Measurements from ENCODE around the gene TMEM200C.

Gene TMEM200C

GRCh38 chr18:5939801-5940667 lies 44.7 kb upstream of the TMEM200C start:
- no peak overlapping the region for H3K9ac ChIP-seq
- no peak for TF ChIP-seq CTCF (IDR thresholded peaks at IDR 0.05)
- H3K4me3 ChIP-seq (ENCODE audit: low read depth, low read length), result no peak overlapping the region

GRCh38 chr18:5937795-5938194 lies 42.5 kb upstream of the TMEM200C start:
- Histone ChIP-seq H3K36me3 (ENCODE audit: control insufficient read depth, insufficient read depth, low read length) (no peaks in the 10 kb centered on the region), H3K9ac (no peak overlapping the region), H3K27me3 (ENCODE audit: control insufficient read depth, insufficient read depth, low read length) (no peaks in the 10 kb centered on the region), H3K79me2 (no peaks in the 10 kb centered on the region), H3K4me3 (ENCODE audit: low read depth, low read length) (no peak overlapping the region), H2AFZ (no peak overlapping the region), H3K4me2 (ENCODE audit: low read length) (no peak overlapping the region), H3K27ac (no peak overlapping the region), H3K9me3 (ENCODE audit: control insufficient read depth, low read length) (no peaks in the 10 kb centered on the region), H3K4me1 (no peaks in the 10 kb centered on the region)
- TF ChIP-seq CTCF (IDR thresholded peaks at IDR 0.05), result no peak

More at GRCh38 chr18:5939801-5940667, 44.7 kb upstream of the TMEM200C start:
- Histone ChIP-seq H3K9me3 (ENCODE audit: control insufficient read depth, low read length) (no peaks in the 10 kb centered on the region), H2AFZ (no peak overlapping the region), H3K27me3 (ENCODE audit: control insufficient read depth, insufficient read depth, low read length) (no peaks in the 10 kb centered on the region), H3K79me2 (no peaks in the 10 kb centered on the region), H3K27ac (no peak overlapping the region), H3K4me2 (ENCODE audit: low read length) (no peak overlapping the region), H3K4me1 (no peaks in the 10 kb centered on the region), H3K36me3 (ENCODE audit: control insufficient read depth, insufficient read depth, low read length) (no peaks in the 10 kb centered on the region)

GRCh38 chr18:5937121-5937520 lies 41.8 kb upstream of the TMEM200C start:
- H3K4me1 ChIP-seq, result no peaks in the 10 kb centered on the region

GRCh38 chr18:5930789-5931188 lies 35.5 kb upstream of the TMEM200C start:
- H3K4me3 ChIP-seq (ENCODE audit: low read depth, low read length), result no peak overlapping the region
- H3K9me3 ChIP-seq (ENCODE audit: control insufficient read depth, low read length), result no peaks in the 10 kb centered on the region
- no peak overlapping the region for H3K9ac ChIP-seq
- no peaks in the 10 kb centered on the region for H3K79me2 ChIP-seq
- H3K36me3 ChIP-seq (ENCODE audit: control insufficient read depth, insufficient read depth, low read length), result no peaks in the 10 kb centered on the region
- H2AFZ ChIP-seq, result no peak overlapping the region
- H3K4me1 ChIP-seq, result no peaks in the 10 kb centered on the region
- no peak for TF ChIP-seq CTCF (IDR thresholded peaks at IDR 0.05)
- no peaks in the 10 kb centered on the region for H3K27me3 ChIP-seq (ENCODE audit: control insufficient read depth, insufficient read depth, low read length)
- no peak overlapping the region for H3K27ac ChIP-seq
- no peak overlapping the region for H3K4me2 ChIP-seq (ENCODE audit: low read length)

More at GRCh38 chr18:5937121-5937520, 41.8 kb upstream of the TMEM200C start:
- H3K9me3 ChIP-seq (ENCODE audit: control insufficient read depth, low read length), result no peaks in the 10 kb centered on the region
- no peaks in the 10 kb centered on the region for H3K79me2 ChIP-seq
- no peak overlapping the region for H3K9ac ChIP-seq
- TF ChIP-seq CTCF (IDR thresholded peaks at IDR 0.05), result no peak
- no peak overlapping the region for H2AFZ ChIP-seq
- no peak overlapping the region for H3K4me2 ChIP-seq (ENCODE audit: low read length)
- H3K4me3 ChIP-seq (ENCODE audit: low read depth, low read length), result no peak overlapping the region
- H3K27me3 ChIP-seq (ENCODE audit: control insufficient read depth, insufficient read depth, low read length), result no peaks in the 10 kb centered on the region
- H3K27ac ChIP-seq, result no peak overlapping the region
- H3K36me3 ChIP-seq (ENCODE audit: control insufficient read depth, insufficient read depth, low read length), result no peaks in the 10 kb centered on the region
